CD8-positive, alpha-beta memory T cell (primary cell): ENCODE measurements around the gene PLCG1. TPM values are rescaled to one million over a fixed set of nuclear protein-coding genes. Genes with fewer than 3 reads are reported as not detected.

Experiments used
- CTCF ChIA-PET: fragments of 350-600 bp; sonication (Branson Sonifier 250); formaldehyde crosslinking; loops from one replicate; lab custom pipeline; 2021; ENCODE audit warnings: antibody characterized with exemption; lab: Charles Lee
- POLR2A ChIA-PET: fragments of 350-600 bp; sonication (Branson Sonifier 250); formaldehyde crosslinking; loops from one replicate; lab custom pipeline; 2021; ENCODE audit warnings: antibody characterized with exemption; lab: Charles Lee
- DNase-seq, 5 donors: peaks; one replicate each; pipeline versions ENCODE4 v3.0.0 to v3.0.0-alpha.2; 2020 to 2022; ENCODE audit warnings: mixed read lengths in 1 of 5
- H3K27ac ChIP-seq: one replicate; pipeline ENCODE4 v1.7.0; 2013; ENCODE audit warnings: low read depth, mild to moderate bottlenecking, low read length, moderate library complexity
- H3K27me3 ChIP-seq: 2 replicates; pipeline ENCODE4 v1.7.0; 2013; ENCODE audit warnings: low read length, mild to moderate bottlenecking; ENCODE audit not compliant: insufficient read depth, poor library complexity, severe bottlenecking
- H3K36me3 ChIP-seq: 2 replicates; pipeline ENCODE4 v1.7.0; 2013; ENCODE audit warnings: mild to moderate bottlenecking, low read length, moderate library complexity; ENCODE audit not compliant: insufficient read depth
- H3K4me1 ChIP-seq: 2 replicates; pipeline ENCODE4 v1.7.0; 2013; ENCODE audit warnings: mild to moderate bottlenecking, low read length, moderate library complexity; ENCODE audit not compliant: insufficient read depth
- H3K4me3 ChIP-seq: 2 replicates; pipeline ENCODE4 v1.7.0; 2013; ENCODE audit warnings: mild to moderate bottlenecking, low read length
- H3K9me3 ChIP-seq: 2 replicates; pipeline ENCODE4 v1.7.0; 2013; ENCODE audit warnings: mild to moderate bottlenecking, low read length
- H3K27ac Mint-ChIP-seq, 8 donors: one replicate each; pipeline ENCODE4 v1.8.0; 2020 to 2021; ENCODE audit warnings: mixed read lengths in 8 of 8, mild to moderate bottlenecking in 6 of 8, inconsistent platforms in 3 of 8, moderate library complexity in 3 of 8
- H3K27me3 Mint-ChIP-seq, 2 donors: one replicate each; pipeline ENCODE4 v1.8.0; 2020 to 2021; ENCODE audit warnings: mixed read lengths in 2 of 2, mild to moderate bottlenecking in 1 of 2, moderate library complexity in 1 of 2
- H3K36me3 Mint-ChIP-seq, 3 donors: one replicate each; pipeline ENCODE4 v1.8.0; 2020 to 2021; ENCODE audit warnings: mixed read lengths in 3 of 3, inconsistent platforms in 1 of 3, mild to moderate bottlenecking in 1 of 3
- H3K4me1 Mint-ChIP-seq, 3 donors: one replicate each; pipeline ENCODE4 v1.8.0; 2020 to 2021; ENCODE audit warnings: mixed read lengths in 3 of 3, inconsistent platforms in 1 of 3, mild to moderate bottlenecking in 1 of 3
- H3K4me3 Mint-ChIP-seq, 7 donors: one replicate each; pipeline ENCODE4 v1.8.0; 2020 to 2021; ENCODE audit warnings: mixed read lengths in 7 of 7, mild to moderate bottlenecking in 6 of 7, moderate library complexity in 4 of 7, inconsistent platforms in 2 of 7
- H3K9me3 Mint-ChIP-seq, 5 donors: one replicate each; pipeline ENCODE4 v1.8.0; 2020 to 2022; ENCODE audit warnings: mixed read lengths in 5 of 5, mild to moderate bottlenecking in 3 of 5, moderate library complexity in 2 of 5, inconsistent platforms in 1 of 5
- polyA plus RNA-seq: library from polyadenylated mRNA; unstranded; fragments of 300-500 nt; fragmentation: Illumina TruSeq; gene quantifications from one replicate; pipeline ENCODE4 v1.2.3, GENCODE V29; 2021
- total RNA-seq, 2 experiments: library from RNA; stranded (reverse); gene quantifications; one replicate each; pipeline ENCODE4 v1.2.3, GENCODE V29; 2021

PLCG1 gene
- total and polyA plus RNA-seq, 3 experiments from 2014 or later: 73.5 to 108 (median 104) TPM

DNA sequence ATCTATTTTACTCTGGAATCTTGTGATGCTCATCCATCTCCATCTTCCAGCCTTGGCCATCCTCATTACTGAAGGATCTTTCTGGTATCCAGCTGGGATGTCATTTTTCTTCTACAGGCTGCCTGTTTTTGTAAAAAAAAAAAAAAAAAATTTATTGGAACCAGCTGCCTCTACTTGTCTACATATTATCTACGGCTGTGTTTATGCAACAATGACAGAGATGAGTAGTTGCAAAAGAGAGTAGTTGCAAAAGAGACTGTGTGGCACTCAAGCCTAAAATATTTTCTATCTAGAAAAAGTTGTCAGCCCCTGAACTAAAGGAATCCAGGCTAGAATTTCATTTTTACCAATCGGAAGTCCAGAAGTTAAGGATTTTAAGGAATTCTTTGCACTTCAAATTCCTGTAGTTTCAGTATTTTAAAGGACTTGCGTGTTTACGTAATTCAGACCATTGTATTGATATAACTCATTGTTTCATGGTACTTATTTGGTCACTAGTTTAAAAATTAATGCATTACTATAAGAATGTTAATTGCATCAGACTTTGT lies 38.6 kb upstream of the PLCG1 start:
- H3K27ac Mint-ChIP-seq: peak overlapping the region in 1 of 8 donors; percentile 87
- peaks cover 12 to 85% (median 19%) of the 10 kb centered on the region in 3 donors for H3K36me3 Mint-ChIP-seq
- H3K36me3 ChIP-seq: peaks cover 50% of the 10 kb centered on the region
- no peak overlapping the region for H3K4me3 ChIP-seq
- no peak for DNase-seq
- H3K27me3 Mint-ChIP-seq: no peaks in the 10 kb centered on the region
- no peak overlapping the region for H3K4me3 Mint-ChIP-seq
- H3K27ac ChIP-seq: no peak overlapping the region
- no peaks in the 10 kb centered on the region for H3K9me3 ChIP-seq
- H3K4me1 ChIP-seq: no peaks in the 10 kb centered on the region
- H3K4me1 Mint-ChIP-seq: peaks cover 0 to 8% (median 0%) of the 10 kb centered on the region in 3 donors
- ChIA-PET POLR2A (no interaction called here), CTCF (interaction anchor here (0.8 to 1.6 kb wide), 3 partner anchors 108 to 136 kb away, joined by 3 to 5 read pairs (median 5); no protein-coding TSS in a partner anchor)
- no peaks in the 10 kb centered on the region for H3K27me3 ChIP-seq
- H3K9me3 Mint-ChIP-seq: no peaks in the 10 kb centered on the region

DNA sequence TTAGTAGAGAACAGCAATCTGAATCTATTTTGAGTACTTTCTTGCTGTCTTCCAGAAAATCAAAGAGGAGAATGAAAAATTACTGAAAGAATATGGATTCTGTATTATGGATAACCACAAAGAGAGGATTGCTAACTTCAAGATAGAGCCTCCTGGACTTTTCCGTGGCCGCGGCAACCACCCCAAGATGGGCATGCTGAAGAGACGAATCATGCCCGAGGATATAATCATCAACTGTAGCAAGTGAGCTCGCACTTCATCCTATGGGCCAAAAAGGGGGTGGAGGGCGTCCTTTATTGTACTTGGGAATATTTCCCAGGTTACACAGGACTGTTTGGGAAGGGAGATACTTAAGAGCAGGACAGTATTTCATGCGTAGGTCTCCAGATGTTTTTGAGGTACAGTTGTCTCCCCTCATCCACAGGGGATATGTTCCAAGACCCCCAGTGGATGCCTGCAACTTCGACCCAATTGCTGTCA lies 37.3 kb upstream of the PLCG1 start:
- no peak for DNase-seq
- ChIA-PET POLR2A (no interaction called here), CTCF (interaction anchor here (1.6 kb wide), 1 partner anchor 109 kb away, joined by 5 read pairs; no protein-coding TSS in a partner anchor)
- Mint-ChIP-seq H3K4me1 (peaks cover 0 to 5% (median 0%) of the 10 kb centered on the region in 3 donors), H3K27me3 (no peaks in the 10 kb centered on the region), H3K27ac (peak overlapping the region in 1 of 8 donors; percentile 23), H3K4me3 (no peak overlapping the region), H3K36me3 (peaks cover 12 to 91% (median 22%) of the 10 kb centered on the region in 3 donors), H3K9me3 (no peaks in the 10 kb centered on the region)
- Histone ChIP-seq H3K36me3 (peaks cover 61% of the 10 kb centered on the region), H3K27ac (no peak overlapping the region), H3K4me1 (no peaks in the 10 kb centered on the region), H3K9me3 (no peaks in the 10 kb centered on the region), H3K27me3 (no peaks in the 10 kb centered on the region), H3K4me3 (no peak overlapping the region)

DNA sequence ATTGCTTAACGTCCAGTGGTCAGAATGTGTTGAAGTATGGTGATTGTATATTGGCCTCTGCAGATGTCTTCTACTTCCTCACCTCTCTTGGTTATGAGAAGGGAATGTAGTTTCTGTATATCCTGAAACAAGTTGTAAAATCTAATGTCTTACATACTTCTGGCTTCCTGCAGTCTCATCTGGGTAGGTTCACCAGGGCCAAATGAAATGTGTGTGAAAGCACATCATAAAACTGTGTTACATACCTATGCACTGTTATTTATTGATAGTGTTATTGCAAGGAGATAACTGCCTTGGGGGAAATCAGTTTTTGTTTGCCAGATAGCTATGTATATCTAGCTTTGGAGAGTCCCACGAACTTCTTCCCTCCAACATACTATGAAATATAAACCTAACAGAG lies 35.7 kb upstream of the PLCG1 start:
- Mint-ChIP-seq H3K27ac (no peak overlapping the region), H3K9me3 (no peaks in the 10 kb centered on the region), H3K4me1 (no peaks in the 10 kb centered on the region), H3K27me3 (no peaks in the 10 kb centered on the region), H3K36me3 (peaks cover 12 to 85% (median 22%) of the 10 kb centered on the region in 3 donors), H3K4me3 (no peak overlapping the region)
- peaks cover 66% of the 10 kb centered on the region for H3K36me3 ChIP-seq
- no peak overlapping the region for H3K4me3 ChIP-seq
- no peaks in the 10 kb centered on the region for H3K4me1 ChIP-seq
- H3K27me3 ChIP-seq: no peaks in the 10 kb centered on the region
- POLR2A ChIA-PET: no interaction called here
- CTCF ChIA-PET: no interaction called here
- no peak for DNase-seq
- no peaks in the 10 kb centered on the region for H3K9me3 ChIP-seq
- no peak overlapping the region for H3K27ac ChIP-seq

DNA sequence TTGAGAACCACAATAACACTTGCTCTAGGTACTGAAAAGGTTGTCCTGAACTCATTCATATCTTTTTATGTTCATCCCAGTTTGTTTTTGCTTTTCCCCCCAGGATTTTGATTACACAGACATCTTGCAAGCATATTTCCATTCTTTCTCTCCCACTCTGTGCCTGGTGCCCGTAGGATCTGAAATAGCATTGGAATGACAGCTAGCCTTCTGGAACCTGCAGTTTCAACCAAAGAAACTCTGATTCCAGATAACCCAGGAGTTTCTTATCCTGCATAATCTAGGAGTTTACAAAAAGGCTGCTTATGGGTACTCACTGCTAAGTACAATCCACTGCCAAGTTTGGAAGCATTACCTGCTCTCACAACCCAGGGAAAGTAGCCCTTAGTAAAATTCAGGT lies 28.8 kb upstream of the PLCG1 start:
- no peaks in the 10 kb centered on the region for H3K27me3 Mint-ChIP-seq
- H3K36me3 Mint-ChIP-seq: peaks cover 0 to 78% (median 13%) of the 10 kb centered on the region in 3 donors
- H3K9me3 Mint-ChIP-seq: no peaks in the 10 kb centered on the region
- H3K4me3 Mint-ChIP-seq: no peak overlapping the region
- ChIA-PET CTCF (interaction anchor here (1.0 to 1.9 kb wide), 4 partner anchors 11 to 126 kb away, joined by 3 to 6 read pairs (median 3); no protein-coding TSS in a partner anchor), POLR2A (interaction anchor here (1.1 kb wide), 1 partner anchor 9 kb away, joined by 3 read pairs; no protein-coding TSS in a partner anchor)
- H3K4me1 Mint-ChIP-seq: no peaks in the 10 kb centered on the region
- H3K27ac Mint-ChIP-seq: peak overlapping the region in 1 of 8 donors; percentile 58
- Histone ChIP-seq H3K9me3 (no peaks in the 10 kb centered on the region), H3K36me3 (peaks cover 54% of the 10 kb centered on the region), H3K27ac (no peak overlapping the region), H3K27me3 (no peaks in the 10 kb centered on the region), H3K4me3 (no peak overlapping the region), H3K4me1 (no peaks in the 10 kb centered on the region)
- no peak for DNase-seq

DNA sequence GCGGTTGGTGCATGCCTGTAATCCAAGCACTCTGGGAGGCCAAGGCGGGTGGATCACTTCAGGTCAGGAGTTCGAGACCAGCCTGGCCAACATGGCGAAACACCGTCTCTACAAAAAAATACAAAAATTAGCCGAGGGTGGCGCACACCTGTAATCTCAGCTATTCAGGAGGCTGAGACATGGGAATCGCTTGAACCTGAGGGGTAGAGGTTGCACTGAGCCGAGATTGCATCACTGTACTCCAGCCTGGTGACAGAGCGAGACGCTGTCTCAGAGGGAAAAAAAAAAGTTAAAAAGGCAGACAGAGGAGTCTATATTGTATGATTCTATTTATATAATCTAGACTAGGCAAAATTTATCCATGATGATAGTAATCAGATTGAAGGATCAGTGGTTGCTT lies 27.3 kb upstream of the PLCG1 start:
- H3K4me3 ChIP-seq: no peak overlapping the region
- H3K27me3 Mint-ChIP-seq: no peaks in the 10 kb centered on the region
- H3K36me3 ChIP-seq: peaks cover 57% of the 10 kb centered on the region
- H3K9me3 ChIP-seq: no peaks in the 10 kb centered on the region
- peaks cover 0 to 76% (median 16%) of the 10 kb centered on the region in 3 donors for H3K36me3 Mint-ChIP-seq
- ChIA-PET CTCF (no interaction called here), POLR2A (no interaction called here)
- H3K4me3 Mint-ChIP-seq: no peak overlapping the region
- H3K9me3 Mint-ChIP-seq: no peaks in the 10 kb centered on the region
- H3K4me1 ChIP-seq: no peaks in the 10 kb centered on the region
- H3K27ac ChIP-seq: no peak overlapping the region
- DNase-seq: no peak
- no peaks in the 10 kb centered on the region for H3K4me1 Mint-ChIP-seq
- no peaks in the 10 kb centered on the region for H3K27me3 ChIP-seq
- H3K27ac Mint-ChIP-seq: no peak overlapping the region

DNA sequence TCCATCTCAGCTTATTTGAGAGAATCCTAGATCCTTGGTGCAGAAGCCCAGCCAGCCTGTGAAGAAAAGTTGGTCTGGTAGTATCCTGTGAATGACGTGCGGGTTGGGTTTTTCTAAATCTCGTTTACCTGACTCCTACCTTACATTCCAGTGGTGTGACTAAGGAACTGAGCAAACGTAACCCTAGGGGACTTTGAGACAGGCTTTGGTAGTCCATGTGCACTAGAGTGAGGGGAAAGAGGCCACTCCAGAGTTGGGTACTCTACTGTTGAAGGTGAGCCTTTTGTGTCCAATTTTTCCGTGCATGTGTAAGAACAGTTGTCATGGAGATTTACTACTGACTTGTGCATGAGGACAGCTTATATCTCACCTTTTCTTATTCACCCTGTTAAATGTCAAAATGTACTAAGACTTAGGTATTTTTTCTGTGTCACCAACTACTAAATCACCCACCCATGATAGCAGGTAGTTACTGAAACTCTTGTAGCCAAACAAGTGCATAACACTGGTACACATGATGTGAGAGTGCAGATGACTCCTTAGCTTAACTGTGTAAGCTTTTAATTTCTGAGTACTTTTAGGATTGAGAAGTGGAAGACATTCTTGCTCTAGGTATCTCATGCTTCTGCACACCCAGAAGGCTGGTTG lies 26.3 kb upstream of the PLCG1 start:
- Mint-ChIP-seq H3K9me3 (no peaks in the 10 kb centered on the region), H3K4me3 (no peak overlapping the region), H3K36me3 (peaks cover 0 to 83% (median 24%) of the 10 kb centered on the region in 3 donors), H3K4me1 (no peaks in the 10 kb centered on the region), H3K27ac (no peak overlapping the region), H3K27me3 (no peaks in the 10 kb centered on the region)
- Histone ChIP-seq H3K27me3 (no peaks in the 10 kb centered on the region), H3K27ac (no peak overlapping the region), H3K9me3 (no peaks in the 10 kb centered on the region), H3K4me1 (no peaks in the 10 kb centered on the region), H3K36me3 (peaks cover 63% of the 10 kb centered on the region), H3K4me3 (no peak overlapping the region)
- no peak for DNase-seq
- ChIA-PET CTCF (interaction anchor here (2.5 kb wide), 1 partner anchor 24 kb away, joined by 8 read pairs; no protein-coding TSS in a partner anchor), POLR2A (interaction anchor here (0.5 kb wide), 1 partner anchor 114 kb away, joined by 3 read pairs; no protein-coding TSS in a partner anchor)

DNA sequence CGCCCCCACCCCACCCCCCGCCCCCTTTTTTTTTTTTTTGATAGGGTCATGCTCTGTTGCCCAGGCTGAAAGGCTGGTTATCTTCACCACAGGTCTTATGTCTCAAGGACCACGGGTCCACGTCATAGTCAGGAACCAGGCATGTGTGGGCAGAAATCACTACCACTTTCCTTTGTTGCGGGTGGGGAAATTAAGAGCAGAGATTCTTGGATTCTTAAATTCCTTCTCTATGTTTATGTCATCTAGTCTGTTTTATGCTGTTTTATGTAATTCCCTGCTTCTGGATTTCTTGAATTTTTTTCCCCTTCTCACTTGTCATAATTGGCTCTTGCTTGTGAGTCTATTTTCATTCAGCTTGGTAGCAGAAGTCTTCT lies 25.8 kb upstream of the PLCG1 start:
- DNase-seq: no peak
- Mint-ChIP-seq H3K27me3 (no peaks in the 10 kb centered on the region), H3K4me1 (no peaks in the 10 kb centered on the region), H3K27ac (peak overlapping the region in 2 of 8 donors; percentile 14 to 82), H3K36me3 (peaks cover 0 to 85% (median 30%) of the 10 kb centered on the region in 3 donors), H3K4me3 (no peak overlapping the region), H3K9me3 (no peaks in the 10 kb centered on the region)
- no peak overlapping the region for H3K27ac ChIP-seq
- POLR2A ChIA-PET: interaction anchor here (0.5 kb wide), 1 partner anchor 115 kb away, joined by 3 read pairs; no protein-coding TSS in a partner anchor
- H3K36me3 ChIP-seq: peaks cover 65% of the 10 kb centered on the region
- H3K4me3 ChIP-seq: no peak overlapping the region
- H3K9me3 ChIP-seq: no peaks in the 10 kb centered on the region
- CTCF ChIA-PET: interaction anchor here (1.3 to 2.5 kb wide), 2 partner anchors 17 to 24 kb away, joined by 4 to 8 read pairs; no protein-coding TSS in a partner anchor
- no peaks in the 10 kb centered on the region for H3K4me1 ChIP-seq
- no peaks in the 10 kb centered on the region for H3K27me3 ChIP-seq
